OCI-LY7 (cell line): Measurements from ENCODE around the gene CNTN5. TPM values are rescaled to one million over a fixed set of nuclear protein-coding genes. Genes with fewer than 3 reads are reported as not detected.
A peak's percentile ranks its signal among the peaks of the same experiment; 100 is the strongest.

Source experiments
- BruUV-seq: library from RNA; stranded (reverse); fragments of 400-500 nt; replicated peaks from 2 replicates; lab custom pipeline; 2021; lab: Mats Ljungman, UMichigan
- CTCF ChIA-PET: fragments of 300-600 bp; sonication (Branson Sonifier 250); formaldehyde crosslinking; loops from one replicate; lab custom pipeline; 2022; ENCODE audit warnings: antibody characterized with exemption; ENCODE audit not compliant: unreplicated experiment; lab: Charles Lee
- POLR2A ChIA-PET: fragments of 300-600 bp; sonication (Branson Sonifier 250); formaldehyde crosslinking; loops from one replicate; lab custom pipeline; 2022; ENCODE audit warnings: antibody characterized with exemption; lab: Charles Lee
- DNase-seq: peaks from one replicate; pipeline ENCODE4 v3.0.0-alpha.2; 2015; ENCODE audit warnings: low spot score
- H2AFZ ChIP-seq: fragments of 200-600 bp; sonication (generic), shearing (Covaris generic); 2 replicates; pipeline ENCODE4 v1.6.1; 2014; ENCODE audit warnings: mild to moderate bottlenecking, antibody characterized with exemption, low read length, moderate library complexity
- H3K27ac ChIP-seq: fragments of 200-600 bp; sonication (generic); 2 replicates; pipeline ENCODE4 v1.5.1; 2014; ENCODE audit warnings: mixed run types, low read depth, mild to moderate bottlenecking, moderate library complexity, low read length, inconsistent platforms; ENCODE audit not compliant: poor library complexity, severe bottlenecking
- H3K36me3 ChIP-seq: fragments of 200-600 bp; sonication (generic); 2 replicates; pipeline ENCODE4 v1.6.1; 2014; ENCODE audit warnings: mild to moderate bottlenecking, antibody characterized with exemption, low read length, moderate library complexity, mixed read lengths; ENCODE audit not compliant: insufficient read depth
- H3K4me1 ChIP-seq: fragments of 200-600 bp; sonication (generic); 2 replicates; pipeline ENCODE4 v1.5.1; 2014; ENCODE audit warnings: mild to moderate bottlenecking, low read length; ENCODE audit not compliant: insufficient read depth, poor library complexity, severe bottlenecking
- H3K4me2 ChIP-seq: fragments of 200-600 bp; sonication (generic); 2 replicates; pipeline ENCODE4 v1.6.1; 2014; ENCODE audit warnings: mild to moderate bottlenecking, low read length
- H3K4me3 ChIP-seq: fragments of 200-600 bp; sonication (generic); 2 replicates; pipeline ENCODE4 v1.5.1; 2014; ENCODE audit warnings: mild to moderate bottlenecking, low read depth, low read length; ENCODE audit not compliant: poor library complexity, severe bottlenecking
- H3K79me2 ChIP-seq: fragments of 200-600 bp; sonication (generic); 2 replicates; pipeline ENCODE4 v1.6.1; 2016; ENCODE audit warnings: low read depth, mild to moderate bottlenecking, low read length, moderate library complexity, mixed read lengths; ENCODE audit not compliant: insufficient read depth
- H3K9me2 ChIP-seq: fragments of 200-600 bp; sonication (generic); 2 replicates; pipeline ENCODE4 v1.6.1; 2016; ENCODE audit warnings: mild to moderate bottlenecking, low read length, mixed read lengths; ENCODE audit not compliant: insufficient read depth
- H3K9me3 ChIP-seq: fragments of 200-600 bp; sonication (generic); 2 replicates; pipeline ENCODE4 v1.6.1; 2014; ENCODE audit warnings: mild to moderate bottlenecking, mixed run types, low read length, mixed read lengths
- H4K20me1 ChIP-seq: fragments of 200-600 bp; sonication (generic); 2 replicates; pipeline ENCODE4 v1.6.1; 2014; ENCODE audit warnings: mild to moderate bottlenecking, antibody characterized with exemption, low read length, moderate library complexity, mixed read lengths; ENCODE audit not compliant: insufficient read depth
- EZH2phosphoT487 ChIP-seq: fragments of 200-600 bp; sonication (generic); IDR thresholded peaks from 2 replicates; pipeline ENCODE4 v1.6.1; 2018; ENCODE audit warnings: low read depth, borderline replicate concordance, mild to moderate bottlenecking, mixed run types, antibody characterized with exemption, low read length, moderate library complexity, mixed read lengths
- intact Hi-C: fragments of 100-400 bp; cut with micrococcal nuclease; formaldehyde crosslinking; loops from one replicate; pipeline ENCODE4 v1.10.0; 2022; ENCODE audit not compliant: unreplicated experiment
- total RNA-seq, 2 experiments: library from RNA; depleted of rRNA in 1 of 2; stranded (reverse); fragments of >200 nt in 1 of 2; shearing (Covaris generic) in 1 of 2; gene quantifications; 2 replicates each; pipeline ENCODE4 v1.2.3, GENCODE V29; 2014 to 2022
- TF ChIP-seq, protein P1 (sequence below): fragments of 200-600 bp; sonication (generic); conservative IDR thresholded peaks from 2 replicates; pipeline ENCODE4 v1.5.1; 2014; ENCODE audit warnings: mild to moderate bottlenecking, antibody characterized with exemption, low read length, moderate library complexity, mixed read lengths

Gene CNTN5
- total RNA-seq, 2 experiments from 2014 or later: not detected

DNA sequence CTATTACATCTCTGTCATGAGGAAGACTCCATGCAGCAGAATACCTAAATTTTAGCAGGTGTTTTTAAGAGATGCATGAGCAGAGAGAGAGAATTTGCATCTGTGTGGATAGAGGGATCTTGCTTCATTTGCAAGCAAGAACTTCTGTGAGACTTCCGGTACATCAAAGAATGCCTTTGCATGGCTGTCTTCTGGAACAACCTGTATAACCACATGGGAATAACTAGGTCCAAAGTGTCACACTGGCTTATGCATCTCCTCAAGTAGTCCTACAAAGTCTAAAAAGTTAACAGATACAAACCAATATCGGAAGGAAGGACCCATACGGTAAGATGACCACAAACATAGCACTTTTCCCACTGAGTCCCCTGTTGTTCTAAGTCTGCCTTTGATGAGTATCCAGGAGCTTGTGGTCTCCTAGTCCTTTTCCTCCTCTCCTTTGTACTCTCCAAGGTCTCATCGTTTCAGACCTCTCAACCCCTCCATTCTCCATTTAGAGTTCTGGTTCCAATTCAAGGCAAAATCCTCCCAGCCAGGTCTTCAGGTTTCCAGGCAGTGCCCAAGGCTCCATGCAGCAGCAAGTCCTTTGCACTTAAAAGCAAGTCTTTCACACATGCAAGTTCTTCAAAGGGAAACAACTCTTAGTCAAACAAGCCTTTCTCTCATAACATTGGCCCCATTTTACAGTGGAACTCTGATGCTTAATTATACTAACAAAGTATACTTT is 1084.7 kb downstream of the CNTN5 start:
- no peak overlapping the region for H3K4me2 ChIP-seq
- no peak for TF ChIP-seq EZH2phosphoT487
- TF ChIP-seq, protein P1, sequence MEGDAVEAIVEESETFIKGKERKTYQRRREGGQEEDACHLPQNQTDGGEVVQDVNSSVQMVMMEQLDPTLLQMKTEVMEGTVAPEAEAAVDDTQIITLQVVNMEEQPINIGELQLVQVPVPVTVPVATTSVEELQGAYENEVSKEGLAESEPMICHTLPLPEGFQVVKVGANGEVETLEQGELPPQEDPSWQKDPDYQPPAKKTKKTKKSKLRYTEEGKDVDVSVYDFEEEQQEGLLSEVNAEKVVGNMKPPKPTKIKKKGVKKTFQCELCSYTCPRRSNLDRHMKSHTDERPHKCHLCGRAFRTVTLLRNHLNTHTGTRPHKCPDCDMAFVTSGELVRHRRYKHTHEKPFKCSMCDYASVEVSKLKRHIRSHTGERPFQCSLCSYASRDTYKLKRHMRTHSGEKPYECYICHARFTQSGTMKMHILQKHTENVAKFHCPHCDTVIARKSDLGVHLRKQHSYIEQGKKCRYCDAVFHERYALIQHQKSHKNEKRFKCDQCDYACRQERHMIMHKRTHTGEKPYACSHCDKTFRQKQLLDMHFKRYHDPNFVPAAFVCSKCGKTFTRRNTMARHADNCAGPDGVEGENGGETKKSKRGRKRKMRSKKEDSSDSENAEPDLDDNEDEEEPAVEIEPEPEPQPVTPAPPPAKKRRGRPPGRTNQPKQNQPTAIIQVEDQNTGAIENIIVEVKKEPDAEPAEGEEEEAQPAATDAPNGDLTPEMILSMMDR: no peak
- H3K4me1 ChIP-seq: no peaks in the 10 kb centered on the region
- BruUV-seq: no TSS peak
- ChIA-PET CTCF (no interaction called here), POLR2A (interaction anchor here (0.5 to 0.6 kb wide), 2 partner anchors 1729 to 1805 kb away, joined by 3 read pairs; no protein-coding TSS in a partner anchor)
- H3K9me2 ChIP-seq: no peaks in the 10 kb centered on the region
- intact Hi-C loops: no loop called here
- H3K27ac ChIP-seq: peak overlapping the region; percentile 26
- no peak overlapping the region for H3K4me3 ChIP-seq
- H3K36me3 ChIP-seq: no peaks in the 10 kb centered on the region
- H3K79me2 ChIP-seq: no peaks in the 10 kb centered on the region
- no peaks in the 10 kb centered on the region; the same call in 1 of the 2 replicates for H3K9me3 ChIP-seq
- no peak overlapping the region for H2AFZ ChIP-seq
- DNase-seq: peak; percentile 1
- H4K20me1 ChIP-seq: no peaks in the 10 kb centered on the region

- no peaks in the 10 kb centered on the region for H3K9me2 ChIP-seq
- peak; percentile 17 for DNase-seq
- H3K4me2 ChIP-seq: no peak overlapping the region
- no peaks in the 10 kb centered on the region for H3K4me1 ChIP-seq
- H3K79me2 ChIP-seq: no peaks in the 10 kb centered on the region
- TF ChIP-seq, protein P1: no peak
- no peak for TF ChIP-seq EZH2phosphoT487
- no peaks in the 10 kb centered on the region for H3K9me3 ChIP-seq
- no peak overlapping the region for H2AFZ ChIP-seq
- POLR2A ChIA-PET: interaction anchor here (0.6 kb wide), 1 partner anchor 1728 kb away, joined by 3 read pairs; no protein-coding TSS in a partner anchor
- H3K27ac ChIP-seq: peak overlapping the region; percentile 26
- intact Hi-C loops: no loop called here
- H3K36me3 ChIP-seq: no peaks in the 10 kb centered on the region
- H3K4me3 ChIP-seq: no peak overlapping the region
- CTCF ChIA-PET: no interaction called here
- no peaks in the 10 kb centered on the region for H4K20me1 ChIP-seq
- BruUV-seq: no TSS peak
These were observed 1085.2 kb downstream of the CNTN5 start for GRCh38 chr11:100105982-100106358.

DNA sequence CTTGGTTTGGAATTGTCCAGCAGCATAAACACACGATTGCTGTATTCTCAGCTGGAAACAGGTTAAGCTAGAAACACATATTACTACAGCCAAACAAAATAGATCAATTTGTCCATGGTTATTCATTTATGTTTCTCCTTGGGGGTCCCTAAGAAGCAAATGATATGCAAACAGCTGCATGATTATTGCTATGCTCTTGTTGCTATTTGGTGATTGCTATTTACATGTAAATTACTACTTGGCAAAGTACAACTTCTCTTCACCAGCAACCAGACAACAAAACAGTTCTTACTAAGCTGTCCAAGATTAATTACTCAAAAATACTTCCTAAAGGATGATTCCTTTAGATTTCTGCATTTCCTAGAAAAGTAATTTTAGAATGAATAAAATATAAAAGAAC is 1098.4 kb downstream of the CNTN5 start:
- TF ChIP-seq, protein P1: no peak
- TF ChIP-seq EZH2phosphoT487: no peak
- no TSS peak for BruUV-seq
- H3K4me1 ChIP-seq: no peaks in the 10 kb centered on the region
- POLR2A ChIA-PET: no interaction called here
- DNase-seq: no peak
- no peak overlapping the region for H3K4me3 ChIP-seq
- H3K4me2 ChIP-seq: no peak overlapping the region
- no peaks in the 10 kb centered on the region for H3K79me2 ChIP-seq
- CTCF ChIA-PET: no interaction called here
- H3K9me2 ChIP-seq: no peaks in the 10 kb centered on the region
- intact Hi-C loops: no loop called here
- no peaks in the 10 kb centered on the region for H3K36me3 ChIP-seq
- no peaks in the 10 kb centered on the region for H4K20me1 ChIP-seq
- no peaks in the 10 kb centered on the region for H3K9me3 ChIP-seq
- H3K27ac ChIP-seq: no peak overlapping the region
- H2AFZ ChIP-seq: no peak overlapping the region
